Left forelimb (tissue), 1 donor: ENCODE measurements around the gene CACNA1C.
"Not testable (repeated sequence)": the region's sequence is repeated elsewhere in the genome, so short reads cannot be mapped to it uniquely, and the experiment has no call there.

ENCODE experiments used
- DNase-seq: peaks from one replicate; pipeline ENCODE4 v3.0.0-alpha.2; 2018; ENCODE audit warnings: low spot score

The CACNA1C gene

GRCh38 chr12:2076196-2076570, 23.4 kb downstream of the CACNA1C start:
- no peak for DNase-seq

DNA sequence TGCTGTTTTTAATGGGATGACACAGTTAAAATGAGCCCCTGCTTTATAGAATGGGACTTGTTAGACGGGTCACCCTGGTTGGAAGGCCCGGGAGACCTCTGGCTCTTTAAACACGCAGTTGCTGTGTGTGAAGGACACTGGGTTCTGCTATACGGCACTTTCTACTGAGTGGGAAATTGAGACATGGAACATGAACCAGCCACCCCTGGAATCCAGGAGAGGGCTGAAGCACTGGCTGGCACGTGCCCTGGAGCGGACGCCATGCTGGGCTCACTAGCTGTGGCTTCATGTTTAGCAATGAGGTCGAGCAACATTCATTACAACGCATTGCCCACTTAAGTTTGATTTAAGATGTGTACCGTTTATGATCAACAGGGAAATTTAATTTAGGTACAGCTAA, 23.9 kb downstream of the CACNA1C start:
- no peak for DNase-seq

DNA sequence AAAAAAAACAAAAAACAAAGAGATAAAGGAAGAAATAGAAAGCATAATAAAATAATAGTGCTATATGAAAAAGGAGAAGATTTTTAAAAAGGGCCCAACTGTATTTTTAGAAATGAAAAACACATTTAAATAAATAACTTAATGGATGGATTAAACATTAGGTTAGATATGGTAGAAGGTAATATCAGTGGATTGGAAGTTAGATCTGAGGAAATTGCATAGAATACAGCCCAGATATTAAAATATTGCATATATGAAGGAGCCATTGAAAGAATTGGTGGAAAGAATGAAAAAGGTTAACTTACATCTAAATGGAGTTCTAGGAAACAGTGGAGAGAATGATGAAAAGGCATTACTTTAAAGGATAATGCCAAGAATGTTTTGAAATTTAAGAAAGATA, 27.8 kb downstream of the CACNA1C start:
- DNase-seq = no peak

DNA sequence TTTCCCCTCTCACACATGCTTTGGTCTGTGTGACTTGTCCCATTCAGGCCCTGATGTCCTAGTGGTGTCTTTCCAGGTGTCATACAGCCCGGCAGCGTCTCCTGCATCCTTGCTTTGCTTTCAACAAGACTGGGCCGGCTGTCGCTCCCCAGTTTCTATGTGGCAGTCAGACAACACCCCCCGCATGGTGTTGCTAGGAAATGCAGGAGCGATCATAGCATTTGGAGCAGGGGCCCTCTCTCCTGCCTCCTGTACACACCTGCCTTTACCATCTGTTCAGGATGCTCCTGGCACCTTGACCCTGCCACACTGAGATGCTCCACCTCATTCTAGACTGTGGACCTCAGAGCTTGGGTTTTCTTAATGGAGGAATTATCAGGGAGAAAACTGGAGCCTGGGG, 29.5 kb downstream of the CACNA1C start:
- DNase-seq = no peak

- DNase-seq = no peak
Observed at GRCh38 chr12:2083008-2083407, 30.2 kb downstream of the CACNA1C start.

- no peak for DNase-seq
Observed at GRCh38 chr12:2083561-2083960, 30.8 kb downstream of the CACNA1C start.

DNA sequence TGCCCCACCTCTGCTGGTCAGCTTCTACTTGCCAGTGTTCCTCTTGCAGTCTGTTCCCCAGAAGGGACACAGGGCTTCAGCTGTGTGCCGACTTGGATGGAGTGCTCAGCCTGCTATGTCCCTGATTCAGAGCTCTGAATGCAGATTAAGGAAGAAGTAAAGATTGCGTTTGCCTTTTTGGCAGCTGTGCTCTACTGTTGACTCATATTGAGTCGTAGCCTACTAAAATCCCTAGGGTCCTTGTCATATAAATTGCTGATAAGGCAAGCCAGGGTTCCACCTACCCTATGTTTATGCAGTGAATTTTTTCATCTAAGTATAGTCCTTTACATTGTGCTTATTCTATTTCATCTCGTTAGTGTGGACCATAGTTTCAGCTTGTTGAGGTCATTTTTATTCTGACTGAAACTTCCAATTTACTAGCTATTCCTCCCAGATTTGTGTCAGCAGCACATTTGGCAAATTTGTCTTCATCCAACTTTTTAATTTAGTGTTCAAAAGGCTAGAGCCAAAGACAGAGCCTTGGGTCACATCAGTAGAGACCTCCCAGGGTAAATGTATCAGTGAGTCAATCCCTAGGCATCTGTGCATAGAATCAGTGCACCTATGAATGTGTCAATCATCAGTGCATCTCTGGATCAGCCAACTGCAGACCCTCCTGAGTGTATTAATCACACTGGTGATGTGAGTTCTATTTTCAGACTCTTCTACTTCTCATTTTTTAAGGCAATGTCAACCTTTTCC, 31.9 kb downstream of the CACNA1C start:
- DNase-seq = no peak

DNA sequence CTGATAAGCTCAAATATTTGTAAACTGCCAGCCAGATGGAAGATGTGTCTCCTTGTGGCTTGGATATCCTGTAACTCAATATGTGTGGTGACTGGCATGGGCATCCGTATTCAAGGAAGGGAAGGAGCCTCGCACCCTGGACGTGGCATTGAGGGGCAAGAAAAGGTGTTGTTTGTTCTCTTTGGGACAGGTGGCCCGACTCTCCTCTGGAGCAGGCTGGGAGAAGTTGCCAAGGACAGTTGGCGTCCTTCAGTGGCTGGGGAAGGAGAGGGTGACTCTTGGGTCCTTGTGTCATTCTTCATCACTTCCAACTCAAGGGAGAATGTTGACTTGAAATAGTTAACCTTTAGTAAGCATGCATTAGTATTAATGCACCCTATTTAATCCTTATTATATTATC, 39.6 kb downstream of the CACNA1C start:
- no peak for DNase-seq

DNA sequence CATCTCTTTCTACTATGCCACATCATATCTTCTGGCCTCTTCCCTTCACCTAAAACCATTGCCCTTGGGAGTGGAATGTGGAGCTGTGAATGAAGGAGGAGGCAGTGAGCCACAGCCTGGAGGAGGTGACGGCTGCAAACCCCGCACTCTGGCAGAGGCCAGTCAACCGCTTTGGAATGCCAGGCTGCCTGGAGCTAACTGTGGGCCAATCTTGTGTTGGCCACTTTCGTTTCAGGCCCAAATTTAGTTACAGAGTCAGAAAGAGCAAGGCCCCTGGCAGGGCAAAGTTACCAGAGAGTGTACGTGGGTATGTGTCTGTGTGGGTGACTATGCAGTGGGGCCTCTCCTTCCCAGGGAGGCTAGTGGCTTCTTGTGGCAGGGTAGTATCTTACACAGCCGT, 40.1 kb downstream of the CACNA1C start:
- no peak for DNase-seq

DNA sequence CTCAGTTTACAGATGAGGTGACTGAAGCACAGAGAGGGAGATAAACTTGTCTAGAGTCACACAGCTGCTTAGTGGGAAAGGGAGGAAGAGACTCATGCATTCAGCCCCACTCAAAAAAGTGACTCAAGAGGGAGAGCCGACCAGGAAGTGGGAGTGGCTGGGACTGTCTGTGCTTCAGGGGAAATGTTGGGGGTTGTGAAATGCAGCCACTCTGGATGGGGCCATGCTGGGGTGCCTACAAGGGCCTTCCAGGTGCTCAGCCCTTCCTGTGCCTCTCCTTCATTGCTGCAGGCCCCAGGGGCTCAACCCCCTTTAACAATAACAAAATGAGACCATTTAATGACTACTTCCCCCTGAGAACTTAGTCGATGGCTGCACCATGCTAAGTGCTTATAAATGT, 41.8 kb downstream of the CACNA1C start:
- DNase-seq = no peak

DNA sequence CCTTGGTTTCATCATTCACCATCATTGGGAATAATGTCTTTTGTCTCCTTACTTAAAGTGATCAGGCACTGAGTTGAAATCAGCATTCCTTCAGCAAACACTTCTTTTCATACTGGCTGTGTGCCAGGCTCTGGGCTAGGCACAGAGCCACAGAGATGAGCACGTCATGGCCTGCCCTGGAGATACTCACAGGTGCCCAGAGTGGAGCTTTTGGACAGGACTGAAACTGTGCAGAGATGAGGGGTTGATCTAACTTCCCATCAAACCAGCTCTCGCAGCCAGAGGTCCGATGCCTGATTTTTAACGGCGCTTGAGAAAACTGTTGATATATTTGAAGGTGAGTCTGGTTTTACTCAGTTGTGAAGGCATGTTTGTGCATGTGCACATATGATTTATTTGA, 43.1 kb downstream of the CACNA1C start:
- no peak for DNase-seq

GRCh38 chr12:2097617-2098016, 44.8 kb downstream of the CACNA1C start:
- DNase-seq = no peak

DNA sequence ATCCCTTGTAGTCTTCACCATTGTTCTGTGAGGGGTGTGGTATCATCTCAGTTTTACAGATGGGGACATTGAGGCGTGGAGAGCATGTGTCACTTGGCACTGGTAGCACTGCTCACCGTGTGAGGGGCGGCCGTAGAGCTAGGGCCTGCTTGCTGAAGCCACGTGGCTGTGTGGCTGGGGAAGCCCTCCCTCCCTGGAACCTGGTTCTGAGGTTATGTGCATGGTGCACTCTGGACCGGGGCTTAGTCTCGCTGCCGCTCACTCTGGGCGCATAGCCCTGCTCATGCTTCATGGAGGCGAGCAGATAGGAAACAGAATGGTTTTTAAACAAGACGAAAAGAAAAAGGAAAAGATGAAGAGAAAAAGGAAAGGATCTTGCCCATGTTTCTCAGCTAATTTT, 46.1 kb downstream of the CACNA1C start:
- DNase-seq = no peak

- DNase-seq = no peak
Observed at GRCh38 chr12:2099595-2099994, 46.8 kb downstream of the CACNA1C start.

DNA sequence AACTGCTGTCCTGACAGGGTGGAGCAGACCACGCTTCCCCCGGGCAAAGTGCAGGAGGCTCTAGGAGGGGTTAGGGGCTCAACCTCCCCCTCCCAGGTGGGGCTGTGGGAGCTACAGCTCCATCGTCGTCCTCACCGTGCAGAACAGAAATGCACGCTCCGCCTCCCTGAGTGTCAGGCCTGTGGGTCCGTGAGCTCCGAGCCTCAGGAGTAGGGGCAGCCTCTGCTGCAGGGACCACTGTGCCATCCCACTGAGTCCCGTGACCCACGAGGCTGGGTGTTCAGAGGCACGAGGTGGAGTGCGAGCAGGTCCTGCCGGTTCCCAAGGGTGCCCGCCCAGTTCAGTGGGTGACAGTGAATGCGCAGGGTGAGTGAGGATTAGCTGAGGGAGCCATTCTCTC, 48.6 kb downstream of the CACNA1C start:
- no peak for DNase-seq

- no peak for DNase-seq
Observed at GRCh38 chr12:2101771-2102170, 49.0 kb downstream of the CACNA1C start.

DNA sequence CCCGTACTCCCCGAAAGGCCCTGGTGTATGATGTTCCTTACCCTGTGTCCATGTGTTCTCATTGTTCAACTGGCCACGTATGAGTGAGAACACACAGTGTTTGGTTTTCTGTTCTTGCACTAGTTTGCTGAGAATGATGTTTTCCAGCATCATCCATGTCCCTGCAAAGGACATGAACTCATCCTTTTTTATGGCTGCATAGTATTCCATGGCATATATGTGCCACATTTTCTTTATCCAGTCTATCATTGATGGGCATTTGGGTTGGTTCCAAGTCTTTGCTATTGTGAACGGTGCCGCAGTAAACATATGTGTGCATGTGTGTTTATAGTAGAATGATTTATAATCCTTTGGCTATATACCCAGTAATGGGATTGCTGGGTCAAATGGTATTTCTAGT, 49.9 kb downstream of the CACNA1C start:
- not testable (repeated sequence) for DNase-seq

- not testable (repeated sequence) for DNase-seq
Observed at GRCh38 chr12:2105387-2105786, 52.6 kb downstream of the CACNA1C start.

- DNase-seq = no peak
Observed at GRCh38 chr12:2108166-2108565, 55.4 kb downstream of the CACNA1C start.

DNA sequence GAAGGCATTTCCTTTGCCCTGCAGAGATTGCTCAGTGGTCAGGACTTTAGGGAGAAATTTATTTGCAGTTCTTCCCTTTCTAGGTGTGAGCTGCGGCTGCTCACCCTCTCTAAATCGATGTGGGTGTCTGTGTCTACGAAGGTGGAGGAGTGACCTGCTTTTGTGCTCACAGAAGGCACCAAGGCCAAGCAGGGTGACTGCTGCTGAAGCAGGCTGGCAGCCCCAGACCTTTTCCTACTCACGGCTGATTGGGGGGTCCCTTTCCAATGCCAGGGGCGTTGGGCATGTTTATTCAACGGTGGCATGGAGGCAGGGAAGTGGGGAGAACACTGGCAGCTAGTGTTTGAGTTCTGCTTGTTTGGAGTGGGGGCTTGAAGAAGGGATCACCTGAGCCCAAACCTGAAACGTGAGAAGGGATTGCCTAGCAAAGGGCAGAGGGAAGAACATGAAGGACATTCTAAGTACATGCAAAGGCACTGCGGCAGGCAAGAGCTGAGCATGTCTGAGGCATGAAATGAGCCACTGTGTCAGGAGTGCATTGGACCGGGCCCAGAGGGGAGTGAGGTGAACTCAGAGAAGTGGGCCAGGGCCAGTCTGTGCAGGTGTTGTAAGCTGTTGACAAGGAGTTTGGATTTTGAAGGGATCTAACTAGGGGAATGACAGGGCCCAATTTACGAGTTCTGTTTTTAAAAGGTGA, 56.3 kb downstream of the CACNA1C start:
- no peak for DNase-seq

- DNase-seq = no peak
Observed at GRCh38 chr12:2110127-2110526, 57.3 kb downstream of the CACNA1C start.

GRCh38 chr12:2110849-2111566, 58.2 kb downstream of the CACNA1C start:
- DNase-seq = no peak

DNA sequence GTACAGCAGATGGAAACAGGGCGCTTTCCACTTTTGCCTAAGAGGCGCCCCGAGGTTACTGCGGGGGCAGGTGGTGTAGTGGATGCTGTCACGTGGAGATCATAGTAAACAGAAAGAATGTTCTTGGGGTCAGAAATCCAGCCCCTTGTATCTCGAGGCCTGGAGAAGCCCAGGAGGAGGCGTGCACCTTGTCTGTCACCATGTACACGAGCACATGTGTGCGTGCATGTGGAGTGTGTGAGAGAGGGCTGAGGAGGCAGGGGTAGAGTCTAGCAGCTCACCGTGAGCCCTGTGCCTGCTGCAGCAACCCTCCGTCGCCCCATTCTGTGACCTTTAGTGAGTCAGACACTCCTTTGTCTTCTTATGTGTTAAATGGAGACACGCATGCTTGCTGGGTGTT, 59.0 kb downstream of the CACNA1C start:
- no peak for DNase-seq
